Suprapubic skin (tissue), 3 donors: Measurements from ENCODE around the gene PHTF2.

Experiments
- CTCF ChIP-seq, 2 donors: fragments of 200-600 bp in 1 of 2; fragments of 450-650 bp in 1 of 2; sonication (generic) in 1 of 2; IDR thresholded peaks; one replicate each; pipeline ENCODE4 v1.5.1; 2016 to 2019; ENCODE audit warnings: antibody characterized with exemption in 2 of 2, mild to moderate bottlenecking in 1 of 2, moderate library complexity in 1 of 2
- EP300 ChIP-seq: sonication (generic); formaldehyde crosslinking; IDR thresholded peaks from one replicate; pipeline ENCODE4 v1.6.1; 2017; ENCODE audit warnings: antibody characterized with exemption

- TF ChIP-seq EP300 (no peak), CTCF (IDR thresholded peaks at IDR 0.05) (no peak)
These were observed 160.5 kb downstream of the PHTF2 start for GRCh38 chr7:77959080-77959479.
